VCaP (cell line): ENCODE results near the gene CD74.

Experiments used
- H3K27ac ChIP-seq: fragments of 450-650 bp; 2 replicates; pipeline ENCODE4 v1.5.1; 2017
- TF ChIP-seq, protein P1 (sequence below): fragments of 450-650 bp; conservative IDR thresholded peaks from 2 replicates; pipeline ENCODE4 v1.5.1; 2017; ENCODE audit warnings: mild to moderate bottlenecking, moderate library complexity

Gene CD74

GRCh38 chr5:150411245-150411979 lies 1.3 kb downstream of the CD74 start:
- peak overlapping the region; percentile 55; the same call in 1 of the 2 replicates for H3K27ac ChIP-seq
- TF ChIP-seq, protein P1, sequence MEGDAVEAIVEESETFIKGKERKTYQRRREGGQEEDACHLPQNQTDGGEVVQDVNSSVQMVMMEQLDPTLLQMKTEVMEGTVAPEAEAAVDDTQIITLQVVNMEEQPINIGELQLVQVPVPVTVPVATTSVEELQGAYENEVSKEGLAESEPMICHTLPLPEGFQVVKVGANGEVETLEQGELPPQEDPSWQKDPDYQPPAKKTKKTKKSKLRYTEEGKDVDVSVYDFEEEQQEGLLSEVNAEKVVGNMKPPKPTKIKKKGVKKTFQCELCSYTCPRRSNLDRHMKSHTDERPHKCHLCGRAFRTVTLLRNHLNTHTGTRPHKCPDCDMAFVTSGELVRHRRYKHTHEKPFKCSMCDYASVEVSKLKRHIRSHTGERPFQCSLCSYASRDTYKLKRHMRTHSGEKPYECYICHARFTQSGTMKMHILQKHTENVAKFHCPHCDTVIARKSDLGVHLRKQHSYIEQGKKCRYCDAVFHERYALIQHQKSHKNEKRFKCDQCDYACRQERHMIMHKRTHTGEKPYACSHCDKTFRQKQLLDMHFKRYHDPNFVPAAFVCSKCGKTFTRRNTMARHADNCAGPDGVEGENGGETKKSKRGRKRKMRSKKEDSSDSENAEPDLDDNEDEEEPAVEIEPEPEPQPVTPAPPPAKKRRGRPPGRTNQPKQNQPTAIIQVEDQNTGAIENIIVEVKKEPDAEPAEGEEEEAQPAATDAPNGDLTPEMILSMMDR = no peak

DNA sequence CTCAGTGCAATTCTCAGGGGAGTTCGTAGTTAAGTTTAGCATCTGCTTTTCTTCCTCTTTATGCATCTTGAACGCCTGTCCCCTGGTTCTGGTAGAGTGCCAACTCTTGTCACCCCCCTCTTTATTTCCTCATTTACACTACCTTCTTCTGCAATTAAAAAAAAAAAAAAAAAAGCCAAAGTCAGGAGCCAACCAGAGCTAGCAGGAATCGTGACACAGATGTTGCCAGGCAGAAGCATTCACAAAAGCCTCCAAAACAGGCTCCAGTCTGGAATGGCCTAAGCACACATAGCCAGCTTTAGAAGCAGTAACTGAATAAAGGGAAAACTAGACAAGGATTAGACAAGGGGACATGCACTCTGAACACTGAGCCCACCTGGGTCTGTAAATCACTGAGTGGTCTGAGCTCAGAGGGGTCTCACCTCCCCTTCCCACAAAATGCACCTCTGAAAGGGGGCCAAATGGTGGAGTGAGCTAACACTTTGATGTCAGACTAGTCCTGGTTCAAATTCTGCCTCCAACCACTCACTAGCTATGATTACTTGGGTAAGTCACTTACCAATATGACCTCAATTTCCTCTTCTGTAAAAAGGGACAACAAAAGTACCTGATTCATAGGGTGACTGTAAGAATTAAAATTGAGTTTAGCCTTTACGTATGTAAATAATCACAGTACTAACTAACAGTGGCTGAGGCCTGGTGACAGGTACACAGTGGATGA lies 2.0 kb downstream of the CD74 start:
- TF ChIP-seq, protein P1 = no peak
- H3K27ac ChIP-seq = peak overlapping the region; percentile 55

- TF ChIP-seq, protein P1 = no peak
- H3K27ac ChIP-seq = peak overlapping the region; percentile 55
Observed at GRCh38 chr5:150409638-150410523, 2.8 kb downstream of the CD74 start.

DNA sequence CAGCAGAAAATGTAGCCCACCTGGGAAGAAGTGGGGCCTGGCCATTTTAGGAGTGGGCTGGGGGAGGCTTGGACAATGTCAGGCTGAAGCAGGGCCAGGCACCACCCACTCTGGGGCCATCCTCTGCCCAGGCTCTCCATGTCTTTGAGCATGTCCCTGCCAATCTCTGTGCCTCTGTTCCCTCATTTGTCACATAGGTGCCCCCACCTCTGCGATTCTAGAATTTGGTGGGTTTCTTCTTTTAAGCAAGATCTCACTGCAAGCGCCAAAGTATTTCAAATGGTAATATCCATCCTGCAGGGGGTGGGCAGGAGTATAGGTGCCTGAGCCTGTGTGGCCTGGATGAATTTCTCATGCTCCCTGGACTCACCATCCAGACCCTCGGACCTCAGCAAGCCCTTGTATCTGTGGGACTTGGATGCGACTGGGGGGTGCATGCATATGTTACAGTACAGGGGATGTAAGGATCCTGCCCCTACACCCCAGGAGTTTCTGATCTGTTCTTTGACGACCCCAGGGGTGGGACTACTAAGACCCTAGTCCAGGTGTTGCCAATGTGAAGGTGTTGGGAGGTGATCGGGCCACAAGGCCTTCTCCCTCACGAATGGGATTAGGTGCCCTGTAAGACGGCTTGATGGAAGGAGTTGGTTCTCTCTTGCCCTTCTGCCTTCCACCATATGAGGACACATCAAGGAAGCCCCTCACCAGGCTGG lies 4.3 kb downstream of the CD74 start:
- H3K27ac ChIP-seq = no peak overlapping the region
- TF ChIP-seq, protein P1 = no peak

DNA sequence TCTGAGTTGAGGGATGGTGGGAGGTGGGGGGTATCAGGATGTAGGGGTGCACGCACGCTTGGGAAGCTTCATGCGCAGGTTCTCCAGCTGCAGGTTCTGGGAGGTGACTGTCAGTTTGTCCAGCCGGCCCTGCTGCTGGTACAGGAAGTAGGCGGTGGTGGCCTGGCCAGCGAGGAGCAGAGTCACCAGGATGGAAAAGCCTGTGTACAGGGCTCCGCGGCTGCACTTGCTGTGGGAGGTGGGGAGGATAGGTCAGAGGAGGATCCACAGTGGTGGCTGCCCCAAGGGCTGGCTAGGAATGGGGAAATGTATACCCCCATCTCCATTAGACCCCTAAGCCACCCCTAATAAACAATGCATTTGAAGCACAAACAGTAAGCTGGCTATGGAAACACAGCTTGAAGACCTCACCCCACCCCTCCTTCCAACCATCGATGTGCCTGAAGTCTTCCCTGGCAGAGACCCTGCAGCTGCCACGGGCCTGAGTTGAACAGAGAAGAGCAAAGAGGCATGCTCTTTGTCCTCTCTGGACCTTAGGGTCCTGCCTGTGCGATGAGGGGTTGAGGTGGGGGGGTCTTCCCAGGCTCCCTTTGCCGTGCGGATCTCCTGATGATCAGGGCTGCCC lies 5.5 kb downstream of the CD74 start:
- no peak overlapping the region for H3K27ac ChIP-seq
- TF ChIP-seq, protein P1 = no peak

DNA sequence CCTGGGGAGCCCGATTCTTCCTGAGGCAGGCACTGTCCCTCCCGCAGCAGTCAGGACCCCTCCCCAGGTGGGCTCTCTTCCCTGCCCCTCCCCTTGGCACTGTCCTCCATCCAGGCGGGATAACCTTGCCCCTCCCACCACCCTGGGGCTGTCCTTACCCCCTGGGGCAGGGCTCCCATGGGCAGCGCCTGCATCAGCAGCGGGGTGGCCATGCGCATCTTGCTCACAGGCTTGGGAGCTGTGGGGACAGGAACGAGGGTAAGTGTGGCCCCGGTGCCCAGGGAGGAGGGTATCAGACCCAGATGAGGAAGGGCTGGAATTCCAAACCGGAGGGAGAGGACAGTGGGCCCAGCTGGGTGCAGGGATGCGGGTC lies 6.0 kb downstream of the CD74 start:
- TF ChIP-seq, protein P1 = no peak
- H3K27ac ChIP-seq = no peak overlapping the region
